Neural crest cell (in vitro differentiated cells): ENCODE measurements around the gene RDH13. TPM values are rescaled to one million over a fixed set of nuclear protein-coding genes. Genes with fewer than 3 reads are reported as not detected.

Experiments
- DNase-seq: peaks from one replicate; pipeline ENCODE4 v3.0.0; 2021; ENCODE audit warnings: low read depth, mixed read lengths, low spot score
- H3K27ac Mint-ChIP-seq: one replicate; pipeline ENCODE4 v1.8.0; 2021; ENCODE audit warnings: mild to moderate bottlenecking, mixed read lengths; ENCODE audit not compliant: unreplicated experiment
- H3K27me3 Mint-ChIP-seq: 2 replicates; pipeline ENCODE4 v1.8.0; 2021; ENCODE audit warnings: low read depth, mild to moderate bottlenecking, mixed read lengths
- H3K36me3 Mint-ChIP-seq: 2 replicates; pipeline ENCODE4 v1.8.0; 2021; ENCODE audit warnings: low read depth, mild to moderate bottlenecking, mixed read lengths
- H3K4me1 Mint-ChIP-seq: 2 replicates; pipeline ENCODE4 v1.8.0; 2021; ENCODE audit warnings: mixed read lengths
- H3K4me3 Mint-ChIP-seq: one replicate; pipeline ENCODE4 v1.8.0; 2021; ENCODE audit warnings: mild to moderate bottlenecking, mixed read lengths
- H3K9me3 Mint-ChIP-seq: 2 replicates; pipeline ENCODE4 v1.8.0; 2021; ENCODE audit warnings: mixed read lengths
- CTCF ChIP-seq: fragments of 200-600 bp; sonication (generic); conservative IDR thresholded peaks from 2 replicates; pipeline ENCODE4 v1.5.0; 2021; ENCODE audit warnings: antibody characterized with exemption, mild to moderate bottlenecking
- total RNA-seq: library from RNA; stranded (reverse); gene quantifications from 2 replicates; pipeline ENCODE4 v1.2.1, GENCODE V29; 2021

The RDH13 gene
- total RNA-seq, 1 donor from 2014 or later, result 19.9 TPM

DNA sequence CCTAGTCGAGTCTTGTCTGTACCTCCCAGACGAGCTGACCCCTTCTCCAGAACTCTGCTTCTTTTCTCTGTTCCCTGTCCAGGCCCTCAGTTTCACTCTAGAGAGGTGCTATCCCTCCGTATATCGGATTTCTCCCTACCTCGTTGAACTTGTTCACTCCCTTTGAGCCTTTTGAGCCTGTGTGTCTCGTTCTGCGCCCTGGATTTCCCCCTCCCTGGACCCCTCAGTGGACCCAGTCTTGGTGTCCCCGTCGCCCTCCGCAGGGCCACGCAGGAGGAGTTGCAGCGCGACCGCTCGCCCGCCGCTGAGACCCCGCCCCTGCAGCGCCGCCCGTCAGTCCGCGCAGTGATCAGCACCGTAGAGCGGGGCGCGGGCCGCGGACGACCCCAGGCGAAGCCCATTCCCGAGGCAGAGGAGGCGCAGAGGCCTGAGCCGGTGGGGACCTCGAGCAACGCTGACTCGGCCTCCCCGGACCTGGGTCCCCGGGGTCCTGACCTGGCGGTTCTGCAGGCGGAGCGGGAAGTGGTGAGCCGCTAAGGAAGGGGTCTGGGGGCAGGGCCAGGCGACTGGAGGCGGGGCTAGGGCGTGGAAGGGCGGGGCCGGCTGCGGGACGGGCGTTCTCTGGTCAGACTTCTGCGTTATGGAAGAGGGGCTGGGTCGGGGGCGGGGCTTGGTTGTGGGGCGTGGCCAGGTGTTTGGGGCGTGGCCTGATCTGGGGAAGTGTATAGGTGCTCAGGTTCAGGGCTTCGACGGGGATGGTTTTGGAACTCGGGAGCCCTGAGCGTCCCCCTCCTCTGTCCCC, 18.2 kb upstream of the RDH13 start:
- H3K27ac Mint-ChIP-seq, result no peak overlapping the region
- peaks cover 3% of the 10 kb centered on the region for H3K9me3 Mint-ChIP-seq
- H3K4me3 Mint-ChIP-seq, result peak overlapping the region; percentile 85
- no peak for TF ChIP-seq CTCF
- peak; percentile 76 for DNase-seq
- peaks cover 21% of the 10 kb centered on the region for H3K4me1 Mint-ChIP-seq
- peaks cover 76% of the 10 kb centered on the region for H3K27me3 Mint-ChIP-seq
- peaks cover 3% of the 10 kb centered on the region for H3K36me3 Mint-ChIP-seq

GRCh38 chr19:55080121-55080967, 17.4 kb upstream of the RDH13 start:
- Mint-ChIP-seq H3K36me3 (peaks cover 3% of the 10 kb centered on the region), H3K9me3 (peaks cover 3% of the 10 kb centered on the region), H3K4me3 (peak overlapping the region; percentile 85), H3K27me3 (peaks cover 76% of the 10 kb centered on the region), H3K27ac (no peak overlapping the region), H3K4me1 (peaks cover 14% of the 10 kb centered on the region)
- no peak for TF ChIP-seq CTCF
- peak; percentile 62 for DNase-seq

GRCh38 chr19:55079400-55080038, 16.6 kb upstream of the RDH13 start:
- peaks cover 80% of the 10 kb centered on the region for H3K27me3 Mint-ChIP-seq
- H3K4me1 Mint-ChIP-seq, result peaks cover 14% of the 10 kb centered on the region
- TF ChIP-seq CTCF, result no peak
- peaks cover 3% of the 10 kb centered on the region for H3K36me3 Mint-ChIP-seq
- peak overlapping the region; percentile 85 for H3K4me3 Mint-ChIP-seq
- no peak overlapping the region for H3K27ac Mint-ChIP-seq
- peaks cover 3% of the 10 kb centered on the region for H3K9me3 Mint-ChIP-seq
- no peak for DNase-seq

- H3K36me3 Mint-ChIP-seq, result peaks cover 3% of the 10 kb centered on the region
- peaks cover 79% of the 10 kb centered on the region for H3K27me3 Mint-ChIP-seq
- no peak overlapping the region for H3K27ac Mint-ChIP-seq
- peaks cover 3% of the 10 kb centered on the region for H3K9me3 Mint-ChIP-seq
- no peak for DNase-seq
- H3K4me3 Mint-ChIP-seq, result peak overlapping the region; percentile 85
- TF ChIP-seq CTCF, result no peak
- H3K4me1 Mint-ChIP-seq, result peaks cover 14% of the 10 kb centered on the region
Measured at GRCh38 chr19:55078996-55079395, 16.0 kb upstream of the RDH13 start.

- TF ChIP-seq CTCF, result no peak
- DNase-seq, result no peak
- Mint-ChIP-seq H3K4me1 (peaks cover 9% of the 10 kb centered on the region), H3K27ac (no peak overlapping the region), H3K9me3 (no peaks in the 10 kb centered on the region), H3K27me3 (peaks cover 82% of the 10 kb centered on the region), H3K4me3 (no peak overlapping the region), H3K36me3 (no peaks in the 10 kb centered on the region)
Measured at GRCh38 chr19:55077106-55077505, 14.2 kb upstream of the RDH13 start.
